ENCODE data around the gene CDK2AP2.
A peak's percentile ranks its signal among the peaks of the same experiment; 100 is the strongest.

The CDK2AP2 gene

DNA sequence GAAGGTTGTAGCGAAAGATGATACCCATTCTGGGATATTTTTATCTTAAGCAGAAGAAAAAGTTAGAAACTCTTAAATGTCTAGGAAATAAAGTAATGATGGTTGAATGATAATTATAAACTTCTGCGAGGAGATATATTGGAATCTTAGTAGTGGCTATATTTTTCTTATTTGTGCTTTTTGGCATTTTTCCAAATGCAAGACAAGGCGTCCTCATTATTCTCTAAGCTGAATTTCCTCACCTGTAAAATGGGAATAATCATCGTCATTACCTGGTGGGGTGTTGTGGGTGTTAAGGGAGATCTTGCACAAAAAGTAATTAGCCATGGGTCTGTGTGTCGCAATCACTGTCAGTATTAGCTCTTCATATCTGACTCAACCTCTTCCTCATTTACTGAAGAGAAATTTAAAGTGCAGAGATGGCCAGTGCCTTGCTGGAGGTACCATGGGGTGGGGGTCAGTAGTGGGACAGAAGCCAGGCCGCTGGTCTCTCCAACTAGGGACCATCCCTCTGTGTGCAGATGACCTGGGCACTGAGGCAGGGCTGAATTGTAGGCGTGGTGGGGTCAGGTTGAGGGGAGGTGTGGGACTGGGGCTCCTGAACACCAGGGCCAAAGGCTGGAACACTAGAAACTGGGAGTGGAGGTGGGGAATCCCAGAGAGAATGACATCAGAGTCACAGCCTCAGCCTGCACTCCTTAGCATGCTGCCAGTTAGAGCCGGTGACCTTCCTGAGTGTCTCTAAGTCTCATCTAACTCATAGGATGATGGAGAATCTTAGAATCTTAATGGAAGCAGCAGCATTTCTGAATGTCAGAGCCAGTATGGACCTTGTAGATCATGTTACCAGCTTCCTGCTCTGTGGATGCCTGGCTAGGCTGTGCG is 6.9 kb downstream of the CDK2AP2 start:
- H3K27ac ChIP-seq, result peak overlapping the region; percentile 27; the same call in 1 of the 2 replicates
- DNase-seq (ENCODE audit: low spot score), result no peak
- POLR2A ChIA-PET (ENCODE audit: low non-redundant PET), result interaction anchor here (0.5 kb wide), 1 partner anchor 1210 kb away, joined by 3 read pairs; no protein-coding TSS in a partner anchor
- CTCF ChIA-PET, result interaction anchor here (0.6 kb wide), 1 partner anchor 12 kb away, joined by 3 read pairs; no protein-coding TSS in a partner anchor
- TF ChIP-seq, protein P1, sequence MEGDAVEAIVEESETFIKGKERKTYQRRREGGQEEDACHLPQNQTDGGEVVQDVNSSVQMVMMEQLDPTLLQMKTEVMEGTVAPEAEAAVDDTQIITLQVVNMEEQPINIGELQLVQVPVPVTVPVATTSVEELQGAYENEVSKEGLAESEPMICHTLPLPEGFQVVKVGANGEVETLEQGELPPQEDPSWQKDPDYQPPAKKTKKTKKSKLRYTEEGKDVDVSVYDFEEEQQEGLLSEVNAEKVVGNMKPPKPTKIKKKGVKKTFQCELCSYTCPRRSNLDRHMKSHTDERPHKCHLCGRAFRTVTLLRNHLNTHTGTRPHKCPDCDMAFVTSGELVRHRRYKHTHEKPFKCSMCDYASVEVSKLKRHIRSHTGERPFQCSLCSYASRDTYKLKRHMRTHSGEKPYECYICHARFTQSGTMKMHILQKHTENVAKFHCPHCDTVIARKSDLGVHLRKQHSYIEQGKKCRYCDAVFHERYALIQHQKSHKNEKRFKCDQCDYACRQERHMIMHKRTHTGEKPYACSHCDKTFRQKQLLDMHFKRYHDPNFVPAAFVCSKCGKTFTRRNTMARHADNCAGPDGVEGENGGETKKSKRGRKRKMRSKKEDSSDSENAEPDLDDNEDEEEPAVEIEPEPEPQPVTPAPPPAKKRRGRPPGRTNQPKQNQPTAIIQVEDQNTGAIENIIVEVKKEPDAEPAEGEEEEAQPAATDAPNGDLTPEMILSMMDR (conservative IDR thresholded peaks at IDR 0.05; ENCODE audit: low read depth), result no peak

DNA sequence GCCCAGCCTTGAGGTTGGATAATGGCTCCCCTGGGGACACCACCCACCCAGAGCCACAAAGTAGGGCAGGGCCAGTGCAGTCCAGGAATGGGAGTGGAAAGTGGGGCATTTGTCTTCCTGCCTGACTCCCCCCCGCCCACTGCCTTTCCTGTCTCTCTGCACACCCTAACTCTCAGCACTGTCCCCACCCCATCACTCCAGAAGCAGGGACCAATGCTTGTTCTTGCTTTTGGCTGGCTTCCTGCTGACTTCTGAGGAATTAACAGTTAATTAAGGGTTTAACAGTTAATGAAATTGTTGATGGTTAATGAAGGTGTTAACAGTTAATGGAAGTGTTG is 7.5 kb downstream of the CDK2AP2 start:
- POLR2A ChIA-PET (ENCODE audit: low non-redundant PET), result no interaction called here
- TF ChIP-seq, protein P1 (conservative IDR thresholded peaks at IDR 0.05; ENCODE audit: low read depth), result no peak
- 0 out of 2 replicates have a peak overlapping the region, but pooled peaks have one; percentile 8 for H3K27ac ChIP-seq
- DNase-seq (ENCODE audit: low spot score), result no peak
- CTCF ChIA-PET, result interaction anchor here (0.6 kb wide), 1 partner anchor 11 kb away, joined by 3 read pairs; no protein-coding TSS in a partner anchor

DNA sequence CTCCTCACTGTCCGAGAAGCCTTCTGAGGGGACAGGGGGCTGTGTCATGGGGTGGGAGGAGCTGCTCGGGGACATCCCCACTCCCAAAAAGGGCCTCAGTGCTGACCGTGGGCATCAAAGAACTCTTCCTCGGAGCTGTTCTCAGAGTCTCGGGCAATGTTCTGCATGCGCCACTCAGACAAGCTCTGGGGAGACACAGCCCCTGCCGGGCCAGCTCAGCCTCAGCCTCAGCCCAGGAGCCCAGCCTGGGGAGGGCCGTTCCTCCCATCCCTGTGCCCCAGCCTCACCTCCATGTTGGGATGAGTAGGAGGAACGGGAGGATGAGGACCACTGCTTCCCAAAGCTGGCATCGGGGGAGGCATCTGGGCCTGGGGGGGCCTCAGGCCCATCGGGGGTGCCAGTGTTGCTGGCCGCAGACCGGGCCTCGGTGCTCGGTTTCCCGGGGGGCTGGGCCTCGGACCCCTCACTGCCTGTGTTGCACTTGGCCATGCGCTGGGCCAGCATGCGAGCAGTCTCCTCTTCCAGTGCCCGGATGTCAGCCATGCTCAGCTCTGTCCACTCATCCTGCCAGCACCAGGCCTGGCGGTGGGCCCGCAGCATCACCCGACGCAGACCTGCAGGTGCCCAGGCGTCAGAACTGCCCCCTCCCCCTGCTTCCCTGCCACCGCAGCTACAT is 8.0 kb downstream of the CDK2AP2 start:
- ChIA-PET CTCF (interaction anchor here (0.6 kb wide), 1 partner anchor 10 kb away, joined by 3 read pairs; no protein-coding TSS in a partner anchor), POLR2A (ENCODE audit: low non-redundant PET) (no interaction called here)
- TF ChIP-seq, protein P1 (conservative IDR thresholded peaks at IDR 0.05; ENCODE audit: low read depth), result no peak
- DNase-seq (ENCODE audit: low spot score), result no peak
- 0 out of 2 replicates have a peak overlapping the region, but pooled peaks have one; percentile 8 for H3K27ac ChIP-seq

DNA sequence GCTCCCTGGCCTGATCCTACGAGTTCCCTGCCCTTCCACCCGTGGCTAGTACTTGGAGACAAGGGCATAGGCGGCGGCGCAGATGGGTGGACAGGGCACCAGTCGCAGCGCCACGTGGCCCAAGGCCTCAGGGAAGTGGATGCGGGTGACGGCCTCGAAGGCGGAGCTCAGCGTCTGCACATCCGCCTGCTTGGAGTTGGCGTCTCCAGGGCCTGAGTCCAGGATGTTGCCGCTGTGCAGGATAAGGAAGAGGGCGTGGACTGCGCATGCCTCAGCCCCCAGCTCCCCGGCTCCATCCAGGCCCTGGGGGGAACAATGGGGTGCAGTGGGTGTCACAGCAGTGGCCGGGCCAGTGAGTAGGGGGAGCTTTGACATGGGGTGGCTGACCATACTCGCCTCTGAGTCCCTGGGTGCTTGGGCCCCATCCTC is 9.4 kb downstream of the CDK2AP2 start:
- TF ChIP-seq, protein P1 (conservative IDR thresholded peaks at IDR 0.05; ENCODE audit: low read depth), result no peak
- CTCF ChIA-PET, result interaction anchor here (0.7 kb wide), 1 partner anchor 38 kb away, joined by 4 read pairs; no protein-coding TSS in a partner anchor
- DNase-seq (ENCODE audit: low spot score), result no peak
- peak overlapping the region; percentile 28 for H3K27ac ChIP-seq
- POLR2A ChIA-PET (ENCODE audit: low non-redundant PET), result no interaction called here

DNA sequence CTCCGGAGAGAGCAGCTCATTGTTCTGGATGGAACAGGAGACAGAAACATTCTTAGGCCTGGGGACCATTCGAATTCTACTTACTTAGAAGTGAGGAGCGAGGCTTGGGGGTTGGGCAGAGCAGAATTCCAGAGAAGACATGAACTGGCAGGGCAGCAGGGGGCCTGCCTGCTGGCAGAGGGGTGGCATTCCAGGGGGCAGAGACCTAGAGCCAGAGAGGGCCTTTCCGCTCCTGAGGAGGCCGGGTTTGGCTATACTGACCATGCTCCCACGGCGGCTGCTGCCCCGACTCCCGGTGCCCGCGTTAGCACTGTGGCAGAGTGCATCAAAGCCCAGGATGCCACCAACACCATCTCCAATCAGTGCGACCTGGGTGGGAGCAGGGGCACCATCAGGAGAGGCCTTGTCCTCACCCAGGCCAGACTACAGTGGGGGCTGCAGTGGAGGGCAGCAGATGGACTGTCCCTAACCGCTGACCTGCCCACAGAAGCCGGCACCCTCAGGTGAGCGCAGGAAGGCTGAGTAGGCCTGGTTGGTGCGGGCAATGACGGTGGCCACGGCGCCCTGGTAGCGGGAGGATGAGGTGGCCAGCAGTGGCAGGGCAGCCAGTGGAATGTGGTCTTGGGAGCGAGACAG is 10.2 kb downstream of the CDK2AP2 start:
- ChIA-PET CTCF (no interaction called here), POLR2A (ENCODE audit: low non-redundant PET) (no interaction called here)

More for the DNA sequence above, 10.2 kb downstream of the CDK2AP2 start:
- DNase-seq (ENCODE audit: low spot score), result no peak
- H3K27ac ChIP-seq, result peak overlapping the region; percentile 28
- TF ChIP-seq, protein P1 (conservative IDR thresholded peaks at IDR 0.05; ENCODE audit: low read depth), result no peak
